WERI-Rb-1 (cell line): Measurements from ENCODE around the gene BACH2.
"Not testable (repeated sequence)": the region's sequence is repeated elsewhere in the genome, so short reads cannot be mapped to it uniquely, and the experiment has no call there.

ENCODE experiments used
- DNase-seq: peaks from one replicate; pipeline ENCODE4 v3.0.0-alpha.2; 2020
- H3K27ac ChIP-seq: fragments of 250-450 bp; sonication (Bioruptor Pico); 2 replicates; pipeline ENCODE4 v1.5.1; 2020; ENCODE audit warnings: mild to moderate bottlenecking, moderate library complexity
- H3K27me3 ChIP-seq: fragments of 250-450 bp; sonication (Bioruptor Pico); 2 replicates; pipeline ENCODE4 v1.5.1; 2021; ENCODE audit warnings: mild to moderate bottlenecking, low read depth, moderate library complexity; ENCODE audit not compliant: insufficient read depth, severe bottlenecking
- H3K36me3 ChIP-seq: fragments of 250-450 bp; sonication (Bioruptor Pico); 2 replicates; pipeline ENCODE4 v1.5.1; 2020; ENCODE audit warnings: mild to moderate bottlenecking, moderate library complexity
- H3K4me3 ChIP-seq: 2 replicates; pipeline ENCODE4 v1.5.1; 2011; ENCODE audit warnings: low read depth, mild to moderate bottlenecking, control low read depth, low read length
- H3K9me3 ChIP-seq: fragments of 250-450 bp; sonication (Bioruptor Pico); 2 replicates; pipeline ENCODE4 v1.5.1; 2021; ENCODE audit warnings: mild to moderate bottlenecking, moderate library complexity; ENCODE audit not compliant: severe bottlenecking
- TF ChIP-seq, protein P1 (sequence below): IDR thresholded peaks from 2 replicates; pipeline ENCODE4 v1.5.1; 2011; ENCODE audit warnings: low read depth, mild to moderate bottlenecking, control low read depth, inconsistent platforms, low read length

Gene BACH2

GRCh38 chr6:90136837-90137568 lies 159.6 kb downstream of the BACH2 start:
- Histone ChIP-seq H3K36me3 (no peaks in the 10 kb centered on the region), H3K9me3 (no peaks in the 10 kb centered on the region), H3K27me3 (no peaks in the 10 kb centered on the region), H3K27ac (no peak overlapping the region), H3K4me3 (no peak overlapping the region)
- TF ChIP-seq, protein P1, sequence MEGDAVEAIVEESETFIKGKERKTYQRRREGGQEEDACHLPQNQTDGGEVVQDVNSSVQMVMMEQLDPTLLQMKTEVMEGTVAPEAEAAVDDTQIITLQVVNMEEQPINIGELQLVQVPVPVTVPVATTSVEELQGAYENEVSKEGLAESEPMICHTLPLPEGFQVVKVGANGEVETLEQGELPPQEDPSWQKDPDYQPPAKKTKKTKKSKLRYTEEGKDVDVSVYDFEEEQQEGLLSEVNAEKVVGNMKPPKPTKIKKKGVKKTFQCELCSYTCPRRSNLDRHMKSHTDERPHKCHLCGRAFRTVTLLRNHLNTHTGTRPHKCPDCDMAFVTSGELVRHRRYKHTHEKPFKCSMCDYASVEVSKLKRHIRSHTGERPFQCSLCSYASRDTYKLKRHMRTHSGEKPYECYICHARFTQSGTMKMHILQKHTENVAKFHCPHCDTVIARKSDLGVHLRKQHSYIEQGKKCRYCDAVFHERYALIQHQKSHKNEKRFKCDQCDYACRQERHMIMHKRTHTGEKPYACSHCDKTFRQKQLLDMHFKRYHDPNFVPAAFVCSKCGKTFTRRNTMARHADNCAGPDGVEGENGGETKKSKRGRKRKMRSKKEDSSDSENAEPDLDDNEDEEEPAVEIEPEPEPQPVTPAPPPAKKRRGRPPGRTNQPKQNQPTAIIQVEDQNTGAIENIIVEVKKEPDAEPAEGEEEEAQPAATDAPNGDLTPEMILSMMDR, result no peak
- no peak for DNase-seq

DNA sequence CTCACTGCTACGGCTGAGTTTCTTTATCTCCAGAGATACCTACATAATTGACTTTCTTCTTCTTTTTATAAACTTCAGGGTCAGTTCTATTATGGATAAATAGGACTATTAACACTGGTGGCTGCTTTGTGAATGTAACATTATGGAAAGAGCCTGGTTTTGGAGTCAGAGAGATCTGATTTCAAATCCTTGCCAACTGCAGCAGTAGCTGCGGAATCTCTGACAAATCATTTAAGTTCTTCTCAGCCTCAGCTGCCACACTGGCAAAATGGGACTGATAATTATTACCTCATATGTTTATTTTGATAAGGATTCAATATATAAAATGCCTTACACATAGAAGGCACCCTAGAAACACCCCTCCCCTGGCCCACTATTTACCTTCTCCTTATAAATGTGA lies 160.5 kb downstream of the BACH2 start:
- no peaks in the 10 kb centered on the region for H3K9me3 ChIP-seq
- DNase-seq, result no peak
- no peaks in the 10 kb centered on the region for H3K27me3 ChIP-seq
- H3K27ac ChIP-seq, result no peak overlapping the region
- TF ChIP-seq, protein P1, result no peak
- H3K36me3 ChIP-seq, result no peaks in the 10 kb centered on the region
- H3K4me3 ChIP-seq, result no peak overlapping the region

DNA sequence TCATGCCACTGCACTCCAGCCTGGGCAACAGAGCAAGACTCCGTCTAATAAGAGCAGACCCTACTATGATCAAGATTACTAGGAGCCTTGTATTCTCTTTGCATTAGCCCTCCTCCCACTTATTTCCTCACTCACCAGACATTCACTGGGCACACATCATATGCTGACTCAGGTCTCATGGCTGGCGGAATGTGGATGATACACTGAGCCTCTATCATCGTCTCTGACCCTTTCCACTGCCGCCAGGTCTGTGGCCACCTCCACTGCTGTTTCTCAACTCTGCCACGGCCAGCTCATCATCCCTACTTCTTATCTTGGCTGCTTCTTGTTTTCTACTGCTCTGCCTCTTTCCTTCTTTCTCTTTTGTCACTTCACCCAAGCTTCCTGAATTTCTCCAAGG lies 161.0 kb downstream of the BACH2 start:
- Histone ChIP-seq H3K36me3 (no peaks in the 10 kb centered on the region), H3K27ac (no peak overlapping the region), H3K4me3 (no peak overlapping the region), H3K9me3 (no peaks in the 10 kb centered on the region), H3K27me3 (no peaks in the 10 kb centered on the region)
- TF ChIP-seq, protein P1, result no peak
- DNase-seq, result no peak

GRCh38 chr6:90133664-90134063 lies 163.0 kb downstream of the BACH2 start:
- not testable (repeated sequence) for DNase-seq, H3K4me3 ChIP-seq, H3K27me3 ChIP-seq, H3K9me3 ChIP-seq, H3K36me3 ChIP-seq, H3K27ac ChIP-seq

DNA sequence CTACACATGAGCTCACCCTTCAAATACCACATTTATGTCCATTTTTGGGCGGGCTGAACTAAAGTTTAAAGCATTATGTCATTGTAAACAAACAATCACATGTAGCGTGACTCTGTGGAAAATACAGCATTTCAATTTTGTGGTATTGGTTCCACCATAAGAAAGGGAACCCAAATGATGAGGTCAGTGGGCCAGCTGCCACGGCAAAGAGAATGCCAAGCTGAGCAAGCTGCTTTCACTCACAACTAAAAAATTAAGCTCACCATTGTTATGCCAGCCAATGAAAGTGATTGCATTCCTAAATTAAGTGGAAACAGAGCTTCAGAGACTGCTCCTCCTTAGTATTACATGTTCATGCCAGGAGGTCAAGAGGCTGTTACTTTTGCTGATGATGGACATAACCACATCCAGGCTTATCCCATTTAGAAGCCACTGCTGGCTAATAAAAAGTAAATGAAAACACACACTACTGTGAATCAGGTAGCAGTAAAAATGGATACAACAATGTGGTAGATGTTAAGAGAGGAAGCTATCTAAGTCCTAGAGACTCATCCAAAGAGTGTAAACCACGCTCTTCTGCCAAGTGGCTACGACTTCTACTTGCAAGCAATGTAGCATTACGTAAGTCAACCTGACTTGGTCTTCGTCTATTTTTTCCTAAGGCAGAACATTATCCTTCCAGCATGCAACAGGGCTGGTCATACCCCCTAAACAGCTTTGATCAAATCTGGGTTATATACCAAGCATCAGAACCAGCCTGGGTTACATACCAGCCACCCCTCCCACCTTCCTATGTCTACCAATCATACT lies 164.8 kb downstream of the BACH2 start:
- no peaks in the 10 kb centered on the region for H3K9me3 ChIP-seq
- no peak overlapping the region for H3K4me3 ChIP-seq
- DNase-seq, result no peak
- no peak overlapping the region for H3K27ac ChIP-seq
- no peaks in the 10 kb centered on the region for H3K27me3 ChIP-seq
- no peaks in the 10 kb centered on the region for H3K36me3 ChIP-seq
- TF ChIP-seq, protein P1, result no peak

GRCh38 chr6:90131125-90131524 lies 165.5 kb downstream of the BACH2 start:
- Histone ChIP-seq H3K27ac (no peak overlapping the region), H3K9me3 (no peaks in the 10 kb centered on the region), H3K36me3 (no peaks in the 10 kb centered on the region), H3K27me3 (no peaks in the 10 kb centered on the region), H3K4me3 (no peak overlapping the region)
- TF ChIP-seq, protein P1, result no peak
- DNase-seq, result no peak

DNA sequence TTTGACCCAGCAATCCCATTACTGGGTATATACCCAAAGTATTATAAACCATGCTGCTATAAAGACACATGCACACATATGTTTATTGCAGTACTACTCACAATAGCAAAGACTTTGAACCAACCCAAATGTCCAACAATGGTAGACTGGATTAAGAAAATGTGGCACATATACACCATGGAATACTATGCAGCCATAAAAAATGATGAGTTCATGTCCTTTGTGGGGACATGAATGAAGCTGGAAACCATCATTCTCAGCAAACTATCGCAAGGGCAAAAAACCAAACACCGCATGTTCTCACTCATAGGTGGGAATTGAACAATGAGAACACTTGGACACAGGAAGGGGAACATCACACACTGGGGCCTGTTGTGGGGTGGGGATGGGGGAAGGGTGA lies 168.0 kb downstream of the BACH2 start:
- not testable (repeated sequence) for H3K9me3 ChIP-seq, H3K4me3 ChIP-seq

More for the DNA sequence above, 168.0 kb downstream of the BACH2 start:
- not testable (repeated sequence) for H3K27ac ChIP-seq, DNase-seq, H3K36me3 ChIP-seq, H3K27me3 ChIP-seq
